H1 (cell line): Measurements from ENCODE around the gene UCKL1.

Experiments
- EZH2 ChIP-seq: fragments of 200-600 bp; sonication (generic); IDR thresholded peaks from 2 replicates; pipeline ENCODE4 v1.7.1; 2012; ENCODE audit warnings: low read depth, mild to moderate bottlenecking, moderate library complexity, low read length, inconsistent platforms; ENCODE audit not compliant: severe bottlenecking
- NANOG ChIP-seq: IDR thresholded peaks from 2 replicates; pipeline ENCODE4 v1.6.1; 2011; ENCODE audit warnings: low read length, low read depth, mild to moderate bottlenecking, inconsistent platforms; ENCODE audit not compliant: insufficient read depth, poor library complexity, severe bottlenecking
- SIRT6 ChIP-seq: IDR thresholded peaks from one replicate; pipeline ENCODE4 v1.7.1; 2012; ENCODE audit warnings: low read length, inconsistent platforms
- TAF1 ChIP-seq: IDR thresholded peaks from 2 replicates; pipeline ENCODE4 v1.6.1; 2011; ENCODE audit warnings: mild to moderate bottlenecking, low read depth, low read length
- YY1 ChIP-seq: IDR thresholded peaks from 2 replicates; pipeline ENCODE4 v1.6.1; 2011; ENCODE audit warnings: low read depth, mild to moderate bottlenecking, low read length

GRCh38 chr20:63893999-63894357, 62.2 kb downstream of the UCKL1 start:
- TF ChIP-seq NANOG (no peak), YY1 (no peak), TAF1 (no peak), EZH2 (no peak), SIRT6 (no peak)
